Measurements from ENCODE around the gene UBL7.

Gene UBL7

DNA sequence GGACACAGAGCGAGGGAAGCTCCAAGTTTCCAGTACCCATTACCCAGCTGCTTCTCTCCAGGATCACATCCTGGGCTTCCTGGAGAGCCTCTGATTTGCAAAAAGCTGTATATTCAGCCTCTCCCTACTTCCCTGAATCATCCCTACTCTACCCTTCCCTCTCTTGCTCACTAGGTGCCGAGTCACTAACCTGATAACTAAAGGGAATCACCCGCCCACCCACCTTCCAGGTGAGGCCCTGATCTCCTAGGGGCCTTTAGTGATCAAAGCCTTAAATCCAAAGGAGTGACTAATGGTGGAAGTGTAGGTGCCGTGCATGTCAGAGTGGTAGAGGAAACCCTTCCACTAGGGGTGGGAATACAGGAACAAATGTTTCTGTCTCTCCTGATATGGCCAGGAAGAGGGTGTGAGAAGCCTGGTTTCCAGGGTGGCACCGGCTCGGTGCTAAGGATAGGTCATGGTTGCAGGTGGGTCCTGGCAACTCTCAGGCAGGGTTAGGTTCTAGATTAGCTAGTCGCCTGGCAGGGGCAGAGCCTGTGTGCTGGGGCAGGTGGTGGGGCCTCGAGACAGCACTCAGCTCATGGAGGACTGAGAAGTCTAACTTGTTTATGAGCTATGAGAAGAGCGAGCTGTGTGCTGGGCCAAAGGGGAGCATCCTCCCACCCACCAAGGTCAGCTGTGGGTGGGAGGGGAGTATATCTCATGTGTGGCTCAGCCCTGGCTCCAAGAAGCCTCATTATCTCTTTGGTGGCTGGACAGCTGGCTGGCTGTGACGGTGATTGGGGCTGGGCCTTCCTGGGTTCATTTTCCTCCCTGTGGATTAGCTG lies 37.3 kb downstream of the UBL7 start:
- Histone ChIP-seq H3K9ac (ENCODE audit: low read depth in 1 of 2, low read length in 2 of 2) (no peak overlapping the region), H3K4me3 (ENCODE audit: low read depth in 1 of 2, low read length in 2 of 2) (no peak overlapping the region), H3K9me3 (ENCODE audit: control insufficient read depth in 1 of 2, low read length in 2 of 2) (no peaks in the 10 kb centered on the region), H3K27me3 (ENCODE audit: control insufficient read depth in 1 of 2, insufficient read depth in 2 of 2, low read length in 2 of 2) (no peaks in the 10 kb centered on the region), H3K27ac (ENCODE audit: low read depth, low read length) (no peak overlapping the region), H3K36me3 (ENCODE audit: control insufficient read depth in 1 of 2, insufficient read depth in 2 of 2, low read length in 2 of 2) (no peaks in the 10 kb centered on the region), H3K4me1 (ENCODE audit: control insufficient read depth in 1 of 2, insufficient read depth in 2 of 2, low read length in 2 of 2) (peaks cover 5 to 7% of the 10 kb centered on the region in 2 donors)

DNA sequence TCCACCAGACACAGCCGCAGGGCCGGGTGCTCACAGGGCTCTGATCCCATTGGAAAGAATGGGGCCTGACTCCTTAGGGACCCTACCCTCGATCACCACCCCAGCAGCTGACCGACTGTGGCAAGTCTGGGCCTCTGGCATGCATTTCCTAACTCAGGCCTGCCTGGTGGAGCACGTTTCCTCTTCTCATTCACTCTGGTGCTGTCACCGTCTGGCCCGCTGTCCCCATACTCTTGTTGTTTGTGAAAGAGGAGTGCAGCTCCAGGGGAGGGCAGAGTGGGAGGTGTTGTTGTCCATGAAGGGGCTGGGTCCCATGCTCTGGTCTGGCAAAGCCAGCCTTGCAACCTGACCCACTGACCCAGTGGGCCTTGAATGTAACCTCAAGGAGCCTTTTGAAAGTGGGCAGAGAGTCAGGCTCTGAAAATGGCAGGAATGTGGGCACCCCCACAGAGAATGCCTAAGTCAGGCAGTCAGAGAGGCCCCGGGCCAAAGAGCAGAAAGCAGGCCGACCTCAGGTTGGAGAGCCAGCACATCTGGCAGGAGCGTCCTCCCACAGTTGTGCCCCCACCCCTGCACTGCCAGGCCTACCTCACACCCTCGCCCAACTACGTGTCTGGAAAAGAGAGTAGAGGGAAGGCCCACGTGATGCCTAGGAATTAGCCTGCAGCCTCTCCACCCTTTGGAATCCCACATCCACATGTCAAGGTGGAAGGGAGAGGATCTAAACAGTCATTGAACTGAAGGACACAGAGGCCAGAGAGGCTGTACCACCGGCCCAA lies 38.1 kb downstream of the UBL7 start:
- H3K27me3 ChIP-seq (ENCODE audit: control insufficient read depth in 1 of 2, insufficient read depth in 2 of 2, low read length in 2 of 2) = no peaks in the 10 kb centered on the region
- peaks cover 5 to 10% of the 10 kb centered on the region in 2 donors for H3K4me1 ChIP-seq (ENCODE audit: control insufficient read depth in 1 of 2, insufficient read depth in 2 of 2, low read length in 2 of 2)
- H3K27ac ChIP-seq (ENCODE audit: low read depth, low read length) = no peak overlapping the region
- H3K9ac ChIP-seq (ENCODE audit: low read depth in 1 of 2, low read length in 2 of 2) = no peak overlapping the region
- no peak overlapping the region for H3K4me3 ChIP-seq (ENCODE audit: low read depth in 1 of 2, low read length in 2 of 2)
- no peaks in the 10 kb centered on the region for H3K9me3 ChIP-seq (ENCODE audit: control insufficient read depth in 1 of 2, low read length in 2 of 2)
- H3K36me3 ChIP-seq (ENCODE audit: control insufficient read depth in 1 of 2, insufficient read depth in 2 of 2, low read length in 2 of 2) = no peaks in the 10 kb centered on the region

DNA sequence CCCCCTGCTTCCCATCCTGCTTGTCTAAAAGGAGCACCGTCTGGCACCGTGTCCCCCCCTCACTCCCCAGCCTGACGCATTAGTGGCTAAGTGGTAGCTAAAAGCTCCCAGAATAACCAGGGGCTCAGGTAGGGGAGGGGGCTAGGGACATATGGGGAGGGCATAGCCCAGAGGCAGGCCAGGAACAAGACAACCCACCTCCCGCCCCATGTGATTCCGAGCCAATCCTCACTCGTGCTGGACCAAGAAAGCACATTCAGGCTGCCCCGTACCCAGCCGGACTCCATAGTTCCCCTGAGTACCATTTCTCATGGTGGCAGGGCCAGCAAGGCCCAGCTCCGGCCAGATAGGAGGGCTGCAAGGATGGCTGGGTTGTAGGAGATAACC lies 38.7 kb downstream of the UBL7 start:
- Histone ChIP-seq H3K4me1 (ENCODE audit: control insufficient read depth in 1 of 2, insufficient read depth in 2 of 2, low read length in 2 of 2) (peaks cover 5 to 10% of the 10 kb centered on the region in 2 donors), H3K9ac (ENCODE audit: low read depth in 1 of 2, low read length in 2 of 2) (no peak overlapping the region), H3K27me3 (ENCODE audit: control insufficient read depth in 1 of 2, insufficient read depth in 2 of 2, low read length in 2 of 2) (no peaks in the 10 kb centered on the region), H3K36me3 (ENCODE audit: control insufficient read depth in 1 of 2, insufficient read depth in 2 of 2, low read length in 2 of 2) (no peaks in the 10 kb centered on the region), H3K27ac (ENCODE audit: low read depth, low read length) (no peak overlapping the region), H3K4me3 (ENCODE audit: low read depth in 1 of 2, low read length in 2 of 2) (no peak overlapping the region), H3K9me3 (ENCODE audit: control insufficient read depth in 1 of 2, low read length in 2 of 2) (no peaks in the 10 kb centered on the region)

DNA sequence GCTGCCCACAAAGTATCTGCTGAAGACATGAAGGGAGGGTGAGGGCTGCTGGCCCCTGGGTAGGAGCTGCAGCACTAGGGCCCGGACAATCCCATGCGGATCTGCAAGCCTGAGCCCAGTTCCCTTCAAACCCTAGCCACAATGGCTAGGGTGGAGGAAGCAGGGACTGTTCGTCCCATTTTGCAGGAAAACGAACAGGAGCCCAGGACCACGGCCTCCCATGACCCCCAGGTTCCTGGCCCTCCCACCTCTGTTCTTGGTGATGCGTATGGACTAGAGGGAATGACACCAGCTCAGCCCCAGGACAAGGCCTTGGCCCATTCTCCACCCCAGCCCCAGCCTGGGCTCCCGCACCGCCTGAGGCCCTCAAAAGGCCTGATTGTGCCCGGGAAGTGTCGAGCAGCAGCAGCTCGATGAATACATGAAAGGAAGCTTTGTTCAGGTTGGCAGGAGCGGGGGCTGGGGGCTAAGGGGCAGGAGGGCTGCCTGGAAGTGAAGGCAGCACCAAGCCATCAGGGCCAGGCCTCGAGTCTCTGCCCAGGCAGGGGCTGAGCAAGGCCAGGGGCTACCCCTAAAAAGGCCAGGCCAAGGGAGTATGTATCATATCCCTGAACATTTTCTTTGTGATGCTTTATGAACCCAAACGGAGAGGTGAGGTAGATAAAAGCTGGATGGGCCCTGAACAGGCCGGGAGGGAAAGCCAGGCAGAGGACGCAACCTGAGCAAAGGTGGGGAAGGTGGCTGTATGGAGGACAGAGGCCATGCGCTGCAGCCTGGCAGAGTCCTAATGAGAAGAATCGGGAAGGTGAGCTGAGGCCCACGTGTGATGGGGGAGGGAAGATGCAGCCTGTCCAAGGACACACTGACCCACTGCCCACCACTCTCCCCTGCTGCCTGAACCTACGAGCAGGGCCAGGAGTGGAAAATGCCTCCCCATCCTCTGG lies 39.4 kb downstream of the UBL7 start:
- Histone ChIP-seq H3K27me3 (ENCODE audit: control insufficient read depth in 1 of 2, insufficient read depth in 2 of 2, low read length in 2 of 2) (no peaks in the 10 kb centered on the region), H3K36me3 (ENCODE audit: control insufficient read depth in 1 of 2, insufficient read depth in 2 of 2, low read length in 2 of 2) (no peaks in the 10 kb centered on the region), H3K9me3 (ENCODE audit: control insufficient read depth in 1 of 2, low read length in 2 of 2) (no peaks in the 10 kb centered on the region), H3K4me3 (ENCODE audit: low read depth in 1 of 2, low read length in 2 of 2) (no peak overlapping the region), H3K9ac (ENCODE audit: low read depth in 1 of 2, low read length in 2 of 2) (no peak overlapping the region), H3K4me1 (ENCODE audit: control insufficient read depth in 1 of 2, insufficient read depth in 2 of 2, low read length in 2 of 2) (peaks cover 5 to 10% of the 10 kb centered on the region in 2 donors), H3K27ac (ENCODE audit: low read depth, low read length) (no peak overlapping the region)

DNA sequence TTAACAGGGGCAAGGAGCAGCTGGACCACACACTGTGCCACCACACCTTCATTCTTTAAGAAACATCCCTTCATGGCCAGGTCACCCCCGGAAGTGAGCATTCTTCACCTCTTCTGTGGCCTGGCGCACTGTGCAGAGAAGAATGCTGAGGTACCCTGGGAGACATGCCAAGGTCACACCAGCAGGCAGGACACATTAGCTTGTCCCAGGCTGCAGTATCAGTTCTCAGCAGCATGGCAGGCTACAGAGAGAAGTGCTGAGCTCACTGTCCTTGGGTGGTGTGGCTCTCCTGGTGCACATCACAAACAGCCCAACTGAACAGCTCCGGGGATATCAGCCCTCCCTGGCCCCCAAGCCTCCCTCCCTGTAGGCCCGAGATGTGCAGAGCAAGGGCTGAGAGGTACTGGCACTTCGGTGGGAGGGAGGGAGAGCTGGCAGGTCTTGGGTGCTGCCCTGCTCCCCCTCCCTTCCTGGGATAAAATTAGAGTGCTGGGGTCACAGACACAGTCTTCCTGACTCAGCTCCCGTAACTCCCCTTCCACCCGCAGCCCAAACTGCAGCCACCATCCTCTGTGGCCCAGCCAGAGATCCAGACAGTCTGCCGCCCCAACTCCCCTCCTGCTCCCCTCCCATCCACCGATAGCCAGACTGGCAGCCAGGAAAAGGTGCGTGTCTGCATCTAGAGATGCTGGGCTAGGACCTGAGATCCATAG lies 40.6 kb downstream of the UBL7 start:
- Histone ChIP-seq H3K4me3 (ENCODE audit: low read depth in 1 of 2, low read length in 2 of 2) (no peak overlapping the region), H3K27ac (ENCODE audit: low read depth, low read length) (no peak overlapping the region), H3K9me3 (ENCODE audit: control insufficient read depth in 1 of 2, low read length in 2 of 2) (no peaks in the 10 kb centered on the region), H3K36me3 (ENCODE audit: control insufficient read depth in 1 of 2, insufficient read depth in 2 of 2, low read length in 2 of 2) (no peaks in the 10 kb centered on the region), H3K4me1 (ENCODE audit: control insufficient read depth in 1 of 2, insufficient read depth in 2 of 2, low read length in 2 of 2) (peaks cover 5 to 10% of the 10 kb centered on the region in 2 donors), H3K27me3 (ENCODE audit: control insufficient read depth in 1 of 2, insufficient read depth in 2 of 2, low read length in 2 of 2) (no peaks in the 10 kb centered on the region), H3K9ac (ENCODE audit: low read depth in 1 of 2, low read length in 2 of 2) (no peak overlapping the region)

DNA sequence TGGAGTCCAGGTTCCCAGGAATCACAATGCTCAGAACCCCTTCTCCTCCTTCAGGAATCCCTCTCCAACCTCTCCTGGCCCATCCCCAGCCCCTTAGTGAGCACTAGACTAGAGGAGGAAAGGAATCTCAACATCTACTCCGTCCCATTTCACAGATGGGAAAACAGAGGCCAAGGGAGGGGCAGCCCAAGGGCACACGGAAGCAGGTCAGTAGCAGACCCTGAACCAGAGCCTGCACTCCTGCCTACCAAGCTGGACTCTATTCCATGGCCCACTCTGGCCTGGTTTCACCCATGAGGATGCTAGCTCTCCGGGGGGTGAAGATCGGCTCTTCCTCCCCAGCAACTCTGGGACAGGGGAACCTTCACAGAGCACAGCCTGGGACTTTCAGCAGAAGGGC lies 41.5 kb downstream of the UBL7 start:
- no peak overlapping the region for H3K9ac ChIP-seq (ENCODE audit: low read depth in 1 of 2, low read length in 2 of 2)
- no peak overlapping the region for H3K4me3 ChIP-seq (ENCODE audit: low read depth in 1 of 2, low read length in 2 of 2)
- H3K4me1 ChIP-seq (ENCODE audit: control insufficient read depth in 1 of 2, insufficient read depth in 2 of 2, low read length in 2 of 2) = peaks cover 5 to 10% of the 10 kb centered on the region in 2 donors
- H3K27ac ChIP-seq (ENCODE audit: low read depth, low read length) = no peak overlapping the region
- no peaks in the 10 kb centered on the region for H3K27me3 ChIP-seq (ENCODE audit: control insufficient read depth in 1 of 2, insufficient read depth in 2 of 2, low read length in 2 of 2)
- H3K36me3 ChIP-seq (ENCODE audit: control insufficient read depth in 1 of 2, insufficient read depth in 2 of 2, low read length in 2 of 2) = no peaks in the 10 kb centered on the region
- no peaks in the 10 kb centered on the region for H3K9me3 ChIP-seq (ENCODE audit: control insufficient read depth in 1 of 2, low read length in 2 of 2)

DNA sequence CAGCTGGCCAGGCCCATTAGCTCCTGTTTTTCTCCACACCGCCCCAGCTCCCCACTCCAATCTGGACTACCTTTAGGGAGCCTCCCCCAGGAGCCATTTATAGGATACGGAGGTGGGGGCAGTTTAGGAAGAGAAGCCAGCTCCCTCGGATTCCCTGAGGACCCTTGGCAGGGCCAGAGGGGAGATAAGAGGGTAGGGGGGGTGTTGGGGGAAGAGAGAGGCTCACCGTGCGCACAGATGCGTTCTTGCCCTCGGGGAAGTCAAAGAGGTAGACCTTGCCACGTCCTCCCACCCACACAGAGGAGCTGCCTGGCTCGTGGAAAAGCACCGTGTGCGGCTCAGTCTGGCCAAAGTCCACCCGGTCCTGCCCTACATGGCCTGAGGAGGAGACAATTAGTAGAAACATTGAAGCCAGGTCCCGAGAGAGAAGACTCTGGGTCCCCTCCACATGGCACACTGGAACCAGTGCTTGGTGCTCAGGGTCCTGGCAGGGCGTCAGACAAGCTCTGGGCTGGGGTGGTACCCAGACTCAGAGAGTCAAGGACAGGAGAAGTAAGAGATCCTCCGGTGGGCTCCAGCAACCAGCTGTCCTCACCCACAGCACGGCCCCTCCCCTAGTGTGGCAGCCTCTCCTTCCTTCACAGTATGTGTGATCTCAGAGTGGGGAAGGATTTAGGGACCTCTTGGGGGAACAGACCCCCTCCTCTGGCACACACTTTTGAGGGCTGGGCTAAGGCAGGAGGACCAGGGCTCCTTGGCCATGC lies 42.2 kb downstream of the UBL7 start:
- H3K36me3 ChIP-seq (ENCODE audit: control insufficient read depth in 1 of 2, insufficient read depth in 2 of 2, low read length in 2 of 2) = no peaks in the 10 kb centered on the region
- H3K27me3 ChIP-seq (ENCODE audit: control insufficient read depth in 1 of 2, insufficient read depth in 2 of 2, low read length in 2 of 2) = no peaks in the 10 kb centered on the region
- no peak overlapping the region for H3K9ac ChIP-seq (ENCODE audit: low read depth in 1 of 2, low read length in 2 of 2)
- H3K4me1 ChIP-seq (ENCODE audit: control insufficient read depth in 1 of 2, insufficient read depth in 2 of 2, low read length in 2 of 2) = peaks cover 5 to 10% of the 10 kb centered on the region in 2 donors
- H3K27ac ChIP-seq (ENCODE audit: low read depth, low read length) = no peak overlapping the region
- H3K4me3 ChIP-seq (ENCODE audit: low read depth in 1 of 2, low read length in 2 of 2) = no peak overlapping the region
- H3K9me3 ChIP-seq (ENCODE audit: control insufficient read depth in 1 of 2, low read length in 2 of 2) = no peaks in the 10 kb centered on the region

DNA sequence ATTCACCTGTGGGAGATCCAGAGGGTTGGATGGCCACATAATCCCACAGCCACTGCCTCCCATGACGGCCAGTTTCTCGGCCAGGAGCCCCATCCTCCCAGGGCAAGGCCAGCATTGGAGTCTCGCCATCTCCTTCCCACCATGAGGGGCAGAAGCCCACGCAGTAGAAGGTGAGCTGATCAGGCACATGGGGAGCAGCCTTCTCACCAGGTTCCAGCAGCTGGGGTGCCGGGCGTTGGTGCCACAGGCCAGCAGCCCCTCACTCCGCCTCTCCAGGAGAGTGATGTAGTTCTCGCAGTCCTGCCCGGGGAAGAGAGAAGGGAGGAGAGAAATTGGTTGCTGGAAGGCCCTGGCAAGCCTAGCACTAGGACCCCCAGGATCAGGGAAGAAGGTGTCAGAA lies 43.3 kb downstream of the UBL7 start:
- H3K36me3 ChIP-seq (ENCODE audit: control insufficient read depth in 1 of 2, insufficient read depth in 2 of 2, low read length in 2 of 2) = no peaks in the 10 kb centered on the region
- H3K4me3 ChIP-seq (ENCODE audit: low read depth in 1 of 2, low read length in 2 of 2) = no peak overlapping the region
- H3K9ac ChIP-seq (ENCODE audit: low read depth in 1 of 2, low read length in 2 of 2) = no peak overlapping the region
- H3K27ac ChIP-seq (ENCODE audit: low read depth, low read length) = no peak overlapping the region
- H3K4me1 ChIP-seq (ENCODE audit: control insufficient read depth in 1 of 2, insufficient read depth in 2 of 2, low read length in 2 of 2) = peaks cover 5 to 10% of the 10 kb centered on the region in 2 donors
- no peaks in the 10 kb centered on the region for H3K27me3 ChIP-seq (ENCODE audit: control insufficient read depth in 1 of 2, insufficient read depth in 2 of 2, low read length in 2 of 2)
- H3K9me3 ChIP-seq (ENCODE audit: control insufficient read depth in 1 of 2, low read length in 2 of 2) = no peaks in the 10 kb centered on the region

DNA sequence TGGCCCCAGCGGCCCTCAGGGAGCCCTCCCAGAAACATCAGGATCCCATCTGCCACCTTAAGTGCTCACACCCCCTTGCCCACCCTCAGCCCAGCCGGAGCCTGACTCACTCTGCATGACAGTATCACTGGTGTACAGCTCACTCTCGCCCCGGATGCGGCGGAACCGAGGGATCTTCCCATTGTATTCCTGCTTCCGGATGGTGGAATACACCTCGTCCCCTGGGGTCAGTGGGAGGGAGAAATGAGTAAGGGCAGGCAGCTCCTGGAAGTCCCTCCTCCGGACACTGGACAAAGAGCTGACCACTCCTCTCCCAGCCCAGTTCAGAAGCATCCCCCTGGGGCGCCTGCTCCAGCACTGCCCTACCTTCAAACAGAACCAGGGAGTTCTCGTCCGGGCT lies 43.7 kb downstream of the UBL7 start:
- Histone ChIP-seq H3K27me3 (ENCODE audit: control insufficient read depth in 1 of 2, insufficient read depth in 2 of 2, low read length in 2 of 2) (no peaks in the 10 kb centered on the region), H3K4me3 (ENCODE audit: low read depth in 1 of 2, low read length in 2 of 2) (no peak overlapping the region), H3K27ac (ENCODE audit: low read depth, low read length) (no peak overlapping the region), H3K9ac (ENCODE audit: low read depth in 1 of 2, low read length in 2 of 2) (no peak overlapping the region), H3K36me3 (ENCODE audit: control insufficient read depth in 1 of 2, insufficient read depth in 2 of 2, low read length in 2 of 2) (no peaks in the 10 kb centered on the region), H3K4me1 (ENCODE audit: control insufficient read depth in 1 of 2, insufficient read depth in 2 of 2, low read length in 2 of 2) (peaks cover 5 to 10% of the 10 kb centered on the region in 2 donors), H3K9me3 (ENCODE audit: control insufficient read depth in 1 of 2, low read length in 2 of 2) (no peaks in the 10 kb centered on the region)
